ENCODE measurements around the gene GIPC3.
"Not testable (repeated sequence)": the region's sequence is repeated elsewhere in the genome, so short reads cannot be mapped to it uniquely, and the experiment has no call there.

Gene GIPC3

GRCh38 chr19:3576696-3577443, 8.4 kb upstream of the GIPC3 start:
- no peak for DNase-seq (ENCODE audit: low read depth)

GRCh38 chr19:3577723-3578344, 7.4 kb upstream of the GIPC3 start:
- no peak for DNase-seq (ENCODE audit: low read depth)

GRCh38 chr19:3578390-3578789, 6.9 kb upstream of the GIPC3 start:
- no peak for DNase-seq (ENCODE audit: low read depth)

- no peak for DNase-seq (ENCODE audit: low read depth)
These were observed 4.9 kb upstream of the GIPC3 start for GRCh38 chr19:3580156-3580934.

- not testable (repeated sequence) for DNase-seq (ENCODE audit: low read depth)
These were observed 3.5 kb upstream of the GIPC3 start for GRCh38 chr19:3581792-3582191.

GRCh38 chr19:3584036-3584802, 1.1 kb upstream of the GIPC3 start:
- DNase-seq (ENCODE audit: low read depth), result not testable (repeated sequence)

- DNase-seq (ENCODE audit: low read depth), result no peak
These were observed 899 bp downstream of the GIPC3 start for GRCh38 chr19:3586127-3586626.

- no peak for DNase-seq (ENCODE audit: low read depth)
These were observed 1.5 kb downstream of the GIPC3 start for GRCh38 chr19:3586707-3587346.

- DNase-seq (ENCODE audit: low read depth), result no peak
These were observed 4.2 kb downstream of the GIPC3 start for GRCh38 chr19:3589439-3589838.

- no peak for DNase-seq (ENCODE audit: low read depth)
These were observed 4.7 kb downstream of the GIPC3 start for GRCh38 chr19:3589949-3590348.

- no peak for DNase-seq (ENCODE audit: low read depth)
These were observed 5.8 kb downstream of the GIPC3 start for GRCh38 chr19:3590991-3591659.

GRCh38 chr19:3591876-3592613, 6.8 kb downstream of the GIPC3 start:
- no peak for DNase-seq (ENCODE audit: low read depth)

GRCh38 chr19:3593156-3593555, 7.9 kb downstream of the GIPC3 start:
- no peak for DNase-seq (ENCODE audit: low read depth)

GRCh38 chr19:3595521-3596061, 10.3 kb downstream of the GIPC3 start:
- no peak for DNase-seq (ENCODE audit: low read depth)

GRCh38 chr19:3599776-3600187, 14.5 kb downstream of the GIPC3 start:
- DNase-seq (ENCODE audit: low read depth), result no peak

GRCh38 chr19:3601021-3601420, 15.7 kb downstream of the GIPC3 start:
- no peak for DNase-seq (ENCODE audit: low read depth)

- no peak for DNase-seq (ENCODE audit: low read depth)
These were observed 18.0 kb downstream of the GIPC3 start for GRCh38 chr19:3603121-3603811.

- DNase-seq (ENCODE audit: low read depth), result no peak
These were observed 19.1 kb downstream of the GIPC3 start for GRCh38 chr19:3604227-3604986.

GRCh38 chr19:3604987-3605343, 19.7 kb downstream of the GIPC3 start:
- DNase-seq (ENCODE audit: low read depth), result no peak
